CD4-positive, alpha-beta T cell (primary cell): ENCODE results near the gene FCF1. TPM values are rescaled to one million over a fixed set of nuclear protein-coding genes. Genes with fewer than 3 reads are reported as not detected.

Experiments
- ATAC-seq: fragments of 200-7000 bp; cut with Tn5 transposase; one replicate; pipeline ENCODE4 v1.10.0; 2022; ENCODE audit warnings: mild to moderate bottlenecking; ENCODE audit not compliant: poor library complexity
- CTCF ChIA-PET: fragments of 350-600 bp; sonication (Branson Sonifier 250); formaldehyde crosslinking; loops from one replicate; lab custom pipeline; 2021; ENCODE audit warnings: antibody characterized with exemption, inconsistent platforms; lab: Charles Lee
- POLR2A ChIA-PET: fragments of 350-600 bp; sonication (Branson Sonifier 250); formaldehyde crosslinking; loops from one replicate; lab custom pipeline; 2021; ENCODE audit warnings: antibody characterized with exemption, inconsistent platforms; lab: Charles Lee
- DNase-seq, 14 experiments: peaks; one replicate each; pipeline ENCODE4 v3.0.0-alpha.2; 2013 to 2020; ENCODE audit warnings: mixed read lengths in 2 of 14
- H3K27ac ChIP-seq, 2 donors: one replicate each; pipeline versions ENCODE4 v1.5.1 to v1.7.0; 2013; ENCODE audit warnings: low read length in 2 of 2, low read depth in 1 of 2, mild to moderate bottlenecking in 1 of 2
- H3K27me3 ChIP-seq, 2 experiments: 1 replicate in 1 of 2; 2 replicates in 1 of 2; pipeline versions ENCODE4 v1.6.1 to v1.7.0; 2013; ENCODE audit warnings: low read length in 2 of 2, control low read depth in 1 of 2, mild to moderate bottlenecking in 1 of 2, moderate library complexity in 1 of 2; ENCODE audit not compliant: insufficient read depth in 2 of 2, control insufficient read depth in 1 of 2
- H3K36me3 ChIP-seq: one replicate; pipeline ENCODE4 v1.6.1; 2013; ENCODE audit warnings: low read length, control low read depth; ENCODE audit not compliant: insufficient read depth
- H3K4me1 ChIP-seq: one replicate; pipeline ENCODE4 v1.6.1; 2013; ENCODE audit warnings: low read length, control low read depth; ENCODE audit not compliant: insufficient read depth
- H3K4me3 ChIP-seq: one replicate; pipeline ENCODE4 v1.5.1; 2013; ENCODE audit warnings: mild to moderate bottlenecking, low read length, moderate library complexity
- H3K9me3 ChIP-seq, 2 experiments: 1 replicate in 1 of 2; 2 replicates in 1 of 2; pipeline versions ENCODE4 v1.6.1 to v1.7.0; 2013; ENCODE audit warnings: low read length in 2 of 2, mild to moderate bottlenecking in 2 of 2, control low read depth in 1 of 2, moderate library complexity in 1 of 2; ENCODE audit not compliant: control insufficient read depth in 1 of 2, insufficient read depth in 1 of 2
- H3K27ac Mint-ChIP-seq: one replicate; pipeline ENCODE4 v1.8.0; 2020; ENCODE audit warnings: mixed read lengths
- H3K27me3 Mint-ChIP-seq: one replicate; pipeline ENCODE4 v1.8.0; 2021; ENCODE audit warnings: mixed read lengths
- H3K36me3 Mint-ChIP-seq: one replicate; pipeline ENCODE4 v1.8.0; 2021; ENCODE audit warnings: low read depth, mixed read lengths
- H3K4me1 Mint-ChIP-seq: one replicate; pipeline ENCODE4 v1.8.0; 2021; ENCODE audit warnings: low read depth, mixed read lengths
- H3K4me3 Mint-ChIP-seq: one replicate; pipeline ENCODE4 v1.8.0; 2020; ENCODE audit warnings: mild to moderate bottlenecking, mixed read lengths
- H3K9me3 Mint-ChIP-seq: one replicate; pipeline ENCODE4 v1.8.0; 2020; ENCODE audit warnings: mixed read lengths
- intact Hi-C, 2 experiments: fragments of 100-400 bp; cut with DNase I in 1 of 2; cut with micrococcal nuclease in 1 of 2; formaldehyde crosslinking; loops; one replicate each; pipeline versions ENCODE4 v1.15.1 to v1.9.0; 2023 to 2025; cut with DNase I, micrococcal nuclease
- total RNA-seq, 174 experiments: library from RNA in 2 of 174; stranded (reverse) in 2 of 174; gene quantifications; one replicate each; pipeline ENCODE4 v1.2.3 and lab custom pipeline; 2021 to 2026
- TF ChIP-seq, protein P1 (sequence below): fragments of 200-600 bp; IDR thresholded peaks from one replicate; pipeline ENCODE4 v1.8.0; 2022; ENCODE audit warnings: antibody characterized with exemption, mild to moderate bottlenecking

Gene FCF1
- total RNA-seq, 2 experiments from 2014 or later, result 31.9 to 32.9 TPM

GRCh38 chr14:74747237-74747636 lies 34.3 kb downstream of the FCF1 start:
- Histone ChIP-seq H3K4me3 (no peak overlapping the region), H3K27ac (no peak overlapping the region), H3K36me3 (no peaks in the 10 kb centered on the region), H3K4me1 (no peaks in the 10 kb centered on the region), H3K9me3 (peaks cover 0 to 4% of the 10 kb centered on the region in 2 experiments), H3K27me3 (no peaks in the 10 kb centered on the region)
- no peak for DNase-seq
- ChIA-PET CTCF (interaction anchor here (0.9 kb wide), 1 partner anchor 16 kb away, joined by 3 read pairs; the partner anchor contains the start of gene YLPM1), POLR2A (no interaction called here)
- Mint-ChIP-seq H3K36me3 (no peaks in the 10 kb centered on the region), H3K9me3 (no peaks in the 10 kb centered on the region), H3K4me3 (no peak overlapping the region), H3K27me3 (no peaks in the 10 kb centered on the region), H3K27ac (no peak overlapping the region), H3K4me1 (no peaks in the 10 kb centered on the region)
- TF ChIP-seq, protein P1, sequence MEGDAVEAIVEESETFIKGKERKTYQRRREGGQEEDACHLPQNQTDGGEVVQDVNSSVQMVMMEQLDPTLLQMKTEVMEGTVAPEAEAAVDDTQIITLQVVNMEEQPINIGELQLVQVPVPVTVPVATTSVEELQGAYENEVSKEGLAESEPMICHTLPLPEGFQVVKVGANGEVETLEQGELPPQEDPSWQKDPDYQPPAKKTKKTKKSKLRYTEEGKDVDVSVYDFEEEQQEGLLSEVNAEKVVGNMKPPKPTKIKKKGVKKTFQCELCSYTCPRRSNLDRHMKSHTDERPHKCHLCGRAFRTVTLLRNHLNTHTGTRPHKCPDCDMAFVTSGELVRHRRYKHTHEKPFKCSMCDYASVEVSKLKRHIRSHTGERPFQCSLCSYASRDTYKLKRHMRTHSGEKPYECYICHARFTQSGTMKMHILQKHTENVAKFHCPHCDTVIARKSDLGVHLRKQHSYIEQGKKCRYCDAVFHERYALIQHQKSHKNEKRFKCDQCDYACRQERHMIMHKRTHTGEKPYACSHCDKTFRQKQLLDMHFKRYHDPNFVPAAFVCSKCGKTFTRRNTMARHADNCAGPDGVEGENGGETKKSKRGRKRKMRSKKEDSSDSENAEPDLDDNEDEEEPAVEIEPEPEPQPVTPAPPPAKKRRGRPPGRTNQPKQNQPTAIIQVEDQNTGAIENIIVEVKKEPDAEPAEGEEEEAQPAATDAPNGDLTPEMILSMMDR, result no peak
- intact Hi-C loops, result no loop called here
- no peak for ATAC-seq

- Mint-ChIP-seq H3K27ac (no peak overlapping the region), H3K36me3 (no peaks in the 10 kb centered on the region), H3K4me1 (no peaks in the 10 kb centered on the region), H3K27me3 (no peaks in the 10 kb centered on the region), H3K4me3 (no peak overlapping the region), H3K9me3 (peaks cover 3% of the 10 kb centered on the region)
- no peaks in the 10 kb centered on the region for H3K36me3 ChIP-seq
- intact Hi-C loops, result no loop called here
- peaks cover 0 to 7% of the 10 kb centered on the region in 2 experiments for H3K9me3 ChIP-seq
- TF ChIP-seq, protein P1, result no peak
- no peak overlapping the region for H3K27ac ChIP-seq
- CTCF ChIA-PET, result no interaction called here
- no peaks in the 10 kb centered on the region for H3K4me1 ChIP-seq
- H3K27me3 ChIP-seq, result no peaks in the 10 kb centered on the region
- no peak for DNase-seq
- POLR2A ChIA-PET, result interaction anchor here (1.0 kb wide), 1 partner anchor 9 kb away, joined by 3 read pairs; no protein-coding TSS in a partner anchor
- ATAC-seq, result no peak
- no peak overlapping the region for H3K4me3 ChIP-seq
These were observed 41.2 kb downstream of the FCF1 start for GRCh38 chr14:74754157-74754556.

DNA sequence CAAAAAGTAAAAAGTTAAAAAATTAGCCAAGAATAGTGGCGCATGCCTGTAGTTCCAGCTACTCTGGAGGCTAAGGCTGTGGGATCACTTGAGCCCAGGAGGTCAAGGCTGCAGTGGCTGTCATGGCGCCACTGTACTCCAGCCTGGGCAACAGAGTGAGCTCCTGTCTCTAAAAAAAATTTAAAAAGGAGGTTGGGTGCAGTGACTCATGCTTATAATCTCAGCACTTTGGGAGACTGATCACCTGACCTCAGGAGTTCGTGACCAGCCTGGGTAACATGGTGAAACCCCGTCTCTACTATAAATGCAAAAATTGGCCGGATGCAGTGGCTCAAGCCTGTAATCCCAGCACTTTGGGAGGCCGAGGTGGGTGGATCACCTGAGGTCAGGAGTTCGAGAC lies 42.0 kb downstream of the FCF1 start:
- Mint-ChIP-seq H3K4me3 (no peak overlapping the region), H3K27ac (no peak overlapping the region), H3K9me3 (peaks cover 3% of the 10 kb centered on the region), H3K27me3 (no peaks in the 10 kb centered on the region), H3K4me1 (no peaks in the 10 kb centered on the region), H3K36me3 (no peaks in the 10 kb centered on the region)
- peaks cover 0 to 7% of the 10 kb centered on the region in 2 experiments for H3K9me3 ChIP-seq
- intact Hi-C loops, result no loop called here
- CTCF ChIA-PET, result no interaction called here
- no peak for ATAC-seq
- TF ChIP-seq, protein P1, result no peak
- no peaks in the 10 kb centered on the region for H3K36me3 ChIP-seq
- H3K4me1 ChIP-seq, result no peaks in the 10 kb centered on the region
- no peaks in the 10 kb centered on the region for H3K27me3 ChIP-seq
- H3K4me3 ChIP-seq, result no peak overlapping the region
- POLR2A ChIA-PET, result no interaction called here
- no peak overlapping the region for H3K27ac ChIP-seq
- DNase-seq, result no peak
